Thyroid gland (tissue), 4 donors: ENCODE measurements around the gene SERPINA5. TPM values are rescaled to one million over a fixed set of nuclear protein-coding genes. Genes with fewer than 3 reads are reported as not detected.
"Not testable (repeated sequence)": the region's sequence is repeated elsewhere in the genome, so short reads cannot be mapped to it uniquely, and the experiment has no call there.

Source experiments
- DNase-seq, 2 donors: peaks; one replicate each; pipeline ENCODE4 v3.0.0-alpha.2; 2019
- H3K27ac ChIP-seq, 3 donors: fragments of 200-600 bp; sonication (generic); 1 replicate in 2 of 3; 2 replicates in 1 of 3; pipeline ENCODE4 v1.5.1; 2016 to 2019; ENCODE audit warnings: mild to moderate bottlenecking in 1 of 3, moderate library complexity in 1 of 3
- H3K27me3 ChIP-seq: fragments of 200-600 bp; sonication (generic); one replicate; pipeline ENCODE4 v1.5.1; 2019
- H3K36me3 ChIP-seq, 2 donors: fragments of 200-600 bp; sonication (generic); one replicate each; pipeline ENCODE4 v1.5.1; 2016 to 2019
- H3K4me1 ChIP-seq, 2 donors: fragments of 200-600 bp; sonication (generic); one replicate each; pipeline ENCODE4 v1.5.1; 2017 to 2019
- H3K4me3 ChIP-seq, 3 donors: fragments of 200-600 bp; sonication (generic); replicated peaks in 1 of 3; 1 replicate in 2 of 3; 2 replicates in 1 of 3; pipeline ENCODE4 v1.5.1; 2016; ENCODE audit warnings: mild to moderate bottlenecking in 1 of 3
- H3K9me3 ChIP-seq: fragments of 200-600 bp; sonication (generic); one replicate; pipeline ENCODE4 v1.5.1; 2017
- POLR2A ChIP-seq, 2 donors: fragments of 450-650 bp; IDR thresholded peaks; one replicate each; pipeline ENCODE4 v1.6.1; 2017; ENCODE audit warnings: antibody characterized with exemption in 2 of 2, mild to moderate bottlenecking in 2 of 2, moderate library complexity in 1 of 2
- WGBS, 2 donors: methylation state at CpG; one replicate each; pipeline ENCODE4 v1.1.5; 2017; 5-methylcytosine and 5-hydroxymethylcytosine counted together
- intact Hi-C: fragments of 100-400 bp; cut with DNase I; formaldehyde crosslinking; loops from one replicate; pipeline ENCODE4 v1.15.1; 2023
- total RNA-seq, 4 donors: library from RNA; depleted of rRNA; stranded (reverse); fragments of >200 nt; gene quantifications; one replicate each; pipeline ENCODE4 v1.2.3, GENCODE V29; 2016
- TF ChIP-seq, protein P1 (sequence below), 6 experiments: fragments of 200-600 bp in 3 of 6; fragments of 450-650 bp in 3 of 6; sonication (generic) in 3 of 6; IDR thresholded peaks; one replicate each; pipeline ENCODE4 v1.5.1; 2016 to 2019; ENCODE audit warnings: antibody characterized with exemption in 6 of 6, mild to moderate bottlenecking in 2 of 6, inconsistent platforms in 1 of 6, moderate library complexity in 1 of 6

Gene SERPINA5
- total RNA-seq, 4 donors from 2014 or later, result 1.3 to 6.6 (median 2.9) TPM

DNA sequence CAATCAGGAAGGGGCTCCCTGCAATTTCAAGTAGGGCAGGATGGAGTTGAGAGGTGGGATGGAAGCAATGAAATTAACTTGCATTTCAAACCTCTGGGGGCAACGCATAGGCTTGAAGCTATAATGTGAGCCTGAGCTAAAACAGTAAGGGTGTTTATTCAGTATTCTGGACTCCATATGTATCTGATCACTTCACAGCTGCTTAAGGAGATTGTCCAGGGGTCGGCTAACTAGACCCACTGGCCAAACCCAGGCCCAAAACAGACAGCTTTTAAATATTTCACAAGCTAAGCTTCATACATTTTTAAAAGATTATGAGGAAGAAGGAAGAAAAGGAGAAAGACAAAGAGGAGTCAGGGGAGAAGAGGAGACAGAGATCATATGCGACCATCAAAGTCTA lies 24.1 kb downstream of the SERPINA5 start:
- 78 to 82% methylated on average over 3 of the region's 3 CpGs for WGBS, 2 donors
- Histone ChIP-seq H3K36me3 (no peaks in the 10 kb centered on the region), H3K4me3 (no peak overlapping the region), H3K27ac (no peak overlapping the region), H3K4me1 (peaks cover 0 to 8% of the 10 kb centered on the region in 2 donors), H3K9me3 (no peaks in the 10 kb centered on the region), H3K27me3 (no peaks in the 10 kb centered on the region)
- no peak for DNase-seq
- no peak for TF ChIP-seq POLR2A (IDR thresholded peaks at IDR 0.05)
- TF ChIP-seq, protein P1, sequence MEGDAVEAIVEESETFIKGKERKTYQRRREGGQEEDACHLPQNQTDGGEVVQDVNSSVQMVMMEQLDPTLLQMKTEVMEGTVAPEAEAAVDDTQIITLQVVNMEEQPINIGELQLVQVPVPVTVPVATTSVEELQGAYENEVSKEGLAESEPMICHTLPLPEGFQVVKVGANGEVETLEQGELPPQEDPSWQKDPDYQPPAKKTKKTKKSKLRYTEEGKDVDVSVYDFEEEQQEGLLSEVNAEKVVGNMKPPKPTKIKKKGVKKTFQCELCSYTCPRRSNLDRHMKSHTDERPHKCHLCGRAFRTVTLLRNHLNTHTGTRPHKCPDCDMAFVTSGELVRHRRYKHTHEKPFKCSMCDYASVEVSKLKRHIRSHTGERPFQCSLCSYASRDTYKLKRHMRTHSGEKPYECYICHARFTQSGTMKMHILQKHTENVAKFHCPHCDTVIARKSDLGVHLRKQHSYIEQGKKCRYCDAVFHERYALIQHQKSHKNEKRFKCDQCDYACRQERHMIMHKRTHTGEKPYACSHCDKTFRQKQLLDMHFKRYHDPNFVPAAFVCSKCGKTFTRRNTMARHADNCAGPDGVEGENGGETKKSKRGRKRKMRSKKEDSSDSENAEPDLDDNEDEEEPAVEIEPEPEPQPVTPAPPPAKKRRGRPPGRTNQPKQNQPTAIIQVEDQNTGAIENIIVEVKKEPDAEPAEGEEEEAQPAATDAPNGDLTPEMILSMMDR (IDR thresholded peaks at IDR 0.05), result no peak
- intact Hi-C loops, result no loop called here

DNA sequence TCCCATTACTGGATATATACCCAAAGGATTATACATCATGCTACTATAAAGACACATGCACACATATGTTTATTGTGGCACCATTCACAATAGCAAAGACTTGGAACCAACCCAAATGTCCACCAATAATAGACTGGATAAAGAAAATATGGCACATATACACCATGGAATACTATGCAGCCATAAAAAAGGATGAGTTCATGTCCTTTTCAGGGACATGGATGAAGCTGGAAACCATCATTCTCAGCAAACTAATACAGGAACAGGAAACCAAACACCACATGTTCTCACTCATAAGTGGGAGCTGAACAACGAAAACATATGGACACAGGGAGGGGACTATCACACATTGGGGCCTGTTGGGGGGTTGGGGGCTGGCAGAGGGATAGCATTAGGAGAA lies 27.7 kb downstream of the SERPINA5 start:
- H3K4me3 ChIP-seq, intact Hi-C loops, H3K27ac ChIP-seq, DNase-seq, H3K27me3 ChIP-seq, H3K36me3 ChIP-seq, H3K9me3 ChIP-seq, H3K4me1 ChIP-seq: not testable (repeated sequence)
- 85 to 90% methylated on average over 1 of the region's 1 CpG for WGBS, 2 donors

DNA sequence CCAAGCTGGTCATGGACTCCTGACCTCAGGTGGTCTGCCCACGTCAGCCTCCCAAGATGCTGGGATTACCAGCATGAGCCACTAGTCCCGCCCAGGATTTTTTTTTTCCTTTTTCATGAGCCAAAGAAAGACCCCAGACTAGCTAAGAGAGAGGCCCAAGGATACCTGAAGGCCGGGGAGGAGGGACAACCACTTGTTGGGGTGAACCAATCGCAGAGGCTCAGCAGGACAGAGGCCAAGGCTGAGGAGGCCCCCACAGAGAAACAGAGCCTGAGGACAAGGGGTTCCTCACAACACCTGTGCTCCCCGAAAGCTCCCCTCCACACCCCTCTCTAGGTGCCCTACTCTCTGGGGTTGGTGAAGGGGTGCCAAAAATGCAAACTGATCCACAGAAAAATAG lies 30.0 kb downstream of the SERPINA5 start:
- WGBS, 2 donors, result 87 to 90% methylated on average over 5 of the region's 5 CpGs
- Histone ChIP-seq H3K27me3 (no peaks in the 10 kb centered on the region), H3K36me3 (no peaks in the 10 kb centered on the region), H3K4me3 (no peak overlapping the region), H3K9me3 (no peaks in the 10 kb centered on the region), H3K27ac (no peak overlapping the region), H3K4me1 (no peaks in the 10 kb centered on the region)
- no peak for DNase-seq
- intact Hi-C loops, result no loop called here
- TF ChIP-seq, protein P1 (IDR thresholded peaks at IDR 0.05), result no peak
- TF ChIP-seq POLR2A (IDR thresholded peaks at IDR 0.05), result no peak

GRCh38 chr14:94612174-94612573 lies 30.9 kb downstream of the SERPINA5 start, which contains the start of gene SERPINA3:
Gene SERPINA3 (plus strand): TSS chr14:94612391. CDS start chr14:94614442, 2,051 bp downstream.
- intact Hi-C loops, result no loop called here
- no peak for TF ChIP-seq POLR2A (IDR thresholded peaks at IDR 0.05)
- TF ChIP-seq, protein P1 (IDR thresholded peaks at IDR 0.05), result no peak
- Histone ChIP-seq H3K27ac (no peak within 1 kb of the TSS), H3K4me3 (no peak within 1 kb of the TSS), H3K9me3 (no peaks in the 10 kb centered on the region), H3K4me1 (no peaks in the 10 kb centered on the region), H3K36me3 (no peaks in the 10 kb centered on the region), H3K27me3 (no peaks in the 10 kb centered on the region)
- DNase-seq, result no peak
- 69 to 72% methylated on average over 4 of the region's 4 CpGs for WGBS, 2 donors

DNA sequence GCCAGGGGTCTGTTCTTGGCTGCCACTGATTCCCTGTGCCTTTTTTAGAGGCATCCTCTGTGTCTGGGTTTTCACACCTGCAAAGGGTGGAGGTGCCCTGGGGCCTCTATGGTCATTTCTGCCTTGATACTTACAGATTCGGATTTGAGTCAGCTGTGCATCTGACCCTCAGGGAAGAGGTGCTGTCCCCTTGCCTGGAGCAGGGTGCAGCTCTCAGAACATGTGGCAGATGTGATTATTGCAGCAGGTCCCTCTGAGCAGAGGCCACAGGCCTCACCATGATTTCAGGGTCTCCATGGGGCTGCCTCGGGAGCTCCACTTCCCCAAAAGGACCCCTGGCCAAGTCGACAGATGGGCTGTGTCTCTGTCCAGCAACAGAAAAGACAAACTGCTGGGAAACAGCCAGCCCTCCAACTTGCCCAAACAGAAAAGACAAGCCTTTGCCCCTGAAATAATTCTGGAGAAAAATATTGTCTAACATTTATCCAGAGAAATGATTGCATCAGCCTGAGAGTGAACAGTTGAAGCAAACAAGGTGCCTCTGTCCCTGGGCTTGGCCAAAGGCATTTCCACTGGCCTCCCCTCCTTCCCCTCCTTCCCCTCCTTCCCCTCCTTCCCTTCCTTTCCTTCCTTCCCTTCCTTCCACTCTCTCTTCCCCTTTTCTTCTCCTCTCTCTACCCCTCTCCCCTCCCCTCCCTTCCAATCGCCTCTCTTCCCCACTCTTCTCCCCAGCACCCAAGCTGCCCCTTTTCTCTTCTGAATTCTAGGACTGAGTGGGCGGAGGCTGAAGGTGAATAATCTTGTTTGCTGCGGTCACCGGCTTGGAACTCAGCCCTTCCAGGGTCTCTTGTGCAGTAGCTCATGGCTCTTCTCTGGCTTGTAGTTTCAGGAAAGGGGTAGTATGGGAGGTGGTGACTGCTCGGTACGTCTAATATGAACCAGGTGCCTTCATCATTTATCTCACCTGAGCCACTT lies 31.6 kb downstream of the SERPINA5 start:
- TF ChIP-seq, protein P1 (IDR thresholded peaks at IDR 0.05), result no peak
- TF ChIP-seq POLR2A (IDR thresholded peaks at IDR 0.05), result no peak
- WGBS, 2 donors, result 47 to 50% methylated on average over 8 to 9 of the region's 9 CpGs
- H3K4me1 ChIP-seq, result no peaks in the 10 kb centered on the region
- no peak overlapping the region for H3K4me3 ChIP-seq
- H3K36me3 ChIP-seq, result no peaks in the 10 kb centered on the region
- intact Hi-C loops, result no loop called here
- H3K27ac ChIP-seq, result no peak overlapping the region
- H3K27me3 ChIP-seq, result no peaks in the 10 kb centered on the region
- DNase-seq, result no peak
- no peaks in the 10 kb centered on the region for H3K9me3 ChIP-seq
